Activated CD8-positive, alpha-beta memory T cell treated with anti-CD3 and anti-CD28 coated beads, Interleukin-2, amount 50 U/mL, for 4 hours (primary cell): ENCODE data around the gene RAB14.
"Not testable (repeated sequence)": the region's sequence is repeated elsewhere in the genome, so short reads cannot be mapped to it uniquely, and the experiment has no call there.

Experiments used
- DNase-seq: peaks from one replicate; pipeline ENCODE4 v3.0.0-alpha.2; 2020

The RAB14 gene

DNA sequence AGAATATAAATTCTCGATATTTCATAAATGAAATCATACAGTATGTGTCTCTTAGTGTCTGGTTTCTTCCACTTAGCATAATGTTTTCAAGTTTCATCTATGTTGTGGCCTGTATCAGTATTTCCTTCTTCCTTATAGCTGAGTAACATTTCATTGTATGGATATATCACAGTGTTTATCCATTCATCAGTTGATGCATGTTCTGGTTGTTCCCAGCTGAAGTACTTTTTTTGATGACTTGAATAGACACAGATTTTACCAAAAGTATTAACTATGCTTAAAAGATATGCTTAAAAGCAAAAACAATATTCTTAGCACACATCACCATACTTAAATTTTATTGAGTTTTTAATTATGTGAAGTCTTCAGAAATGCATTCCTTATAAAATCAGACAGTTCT is 12.7 kb downstream of the RAB14 start:
- DNase-seq, result no peak

GRCh38 chr9:121187636-121188305 is 13.9 kb downstream of the RAB14 start:
- no peak for DNase-seq

DNA sequence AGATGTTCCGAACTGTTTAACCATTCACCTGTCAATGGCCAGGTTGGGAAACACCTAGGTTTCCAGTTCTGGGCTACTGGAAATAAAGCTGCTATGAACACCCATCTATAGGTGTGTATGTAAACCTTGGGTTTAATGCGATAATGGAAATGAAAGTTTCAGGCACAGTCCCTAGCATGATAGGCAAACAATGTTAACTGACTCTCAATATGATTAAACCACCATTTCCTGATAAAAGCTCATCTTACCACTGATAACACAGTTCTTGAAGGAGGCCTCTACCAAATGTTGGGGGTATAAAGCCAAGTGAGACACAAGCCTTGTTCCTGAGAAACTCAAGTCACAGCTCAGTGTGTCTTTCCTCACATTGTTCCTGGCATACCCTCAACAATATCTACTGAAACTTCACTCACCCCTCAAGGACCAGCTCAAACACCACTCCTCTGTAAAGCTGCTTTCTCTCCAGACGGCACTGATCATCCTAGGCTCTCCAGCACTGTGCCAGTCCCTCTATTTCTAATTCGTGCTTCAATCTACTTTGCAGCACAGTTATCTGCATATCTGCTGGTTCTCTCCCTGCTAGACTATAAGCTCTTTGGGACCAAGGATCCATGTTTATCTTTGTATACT is 15.8 kb downstream of the RAB14 start:
- DNase-seq, result no peak

DNA sequence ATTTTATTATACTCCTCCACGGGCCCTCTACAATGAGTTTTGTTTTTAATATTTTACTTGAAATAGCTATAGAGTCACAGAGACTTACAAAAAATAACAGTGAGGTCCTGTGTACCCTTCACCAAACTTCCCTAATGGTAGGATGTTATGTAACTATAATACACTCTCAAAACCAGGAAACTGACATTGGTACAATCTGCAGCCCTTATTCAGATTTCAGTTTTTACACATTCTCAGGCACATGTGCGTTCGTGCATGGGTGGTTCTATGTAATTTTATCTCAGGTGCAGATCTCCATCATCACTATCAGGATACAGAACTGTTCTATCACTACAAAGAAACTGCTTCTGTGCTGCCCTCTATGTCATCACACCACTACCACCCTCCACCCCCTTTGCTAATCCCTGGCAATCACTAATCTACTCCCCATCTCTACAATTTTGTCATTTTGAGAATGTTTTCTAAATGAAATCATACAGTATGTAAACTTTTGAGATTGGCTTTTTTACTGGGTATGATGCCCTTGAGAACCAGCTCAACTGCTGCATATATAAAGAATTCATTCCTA is 16.4 kb downstream of the RAB14 start:
- no peak for DNase-seq

- no peak for DNase-seq
Measured at GRCh38 chr9:121184463-121184862, 17.2 kb downstream of the RAB14 start.

GRCh38 chr9:121183666-121184423 is 17.8 kb downstream of the RAB14 start:
- DNase-seq, result no peak

DNA sequence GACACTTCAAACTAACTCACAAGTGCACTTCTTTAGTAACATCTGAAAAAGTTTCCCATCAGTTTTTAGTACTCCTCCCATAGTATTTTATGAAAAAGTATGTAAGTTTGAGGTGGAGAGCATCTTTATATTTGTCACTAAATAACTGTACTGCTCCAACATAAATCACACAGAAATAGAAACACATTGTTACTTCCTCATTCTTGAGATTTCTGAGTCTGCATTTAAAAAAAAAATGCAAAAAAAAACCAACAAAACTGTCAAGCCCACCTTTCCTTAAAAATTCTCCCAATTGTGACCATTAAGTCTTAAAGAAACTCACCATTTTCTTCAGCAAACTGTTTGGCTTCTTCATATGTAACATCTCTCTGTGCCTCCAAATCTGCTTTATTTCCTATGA is 18.7 kb downstream of the RAB14 start:
- no peak for DNase-seq

GRCh38 chr9:121182101-121182836 is 19.4 kb downstream of the RAB14 start:
- no peak for DNase-seq

DNA sequence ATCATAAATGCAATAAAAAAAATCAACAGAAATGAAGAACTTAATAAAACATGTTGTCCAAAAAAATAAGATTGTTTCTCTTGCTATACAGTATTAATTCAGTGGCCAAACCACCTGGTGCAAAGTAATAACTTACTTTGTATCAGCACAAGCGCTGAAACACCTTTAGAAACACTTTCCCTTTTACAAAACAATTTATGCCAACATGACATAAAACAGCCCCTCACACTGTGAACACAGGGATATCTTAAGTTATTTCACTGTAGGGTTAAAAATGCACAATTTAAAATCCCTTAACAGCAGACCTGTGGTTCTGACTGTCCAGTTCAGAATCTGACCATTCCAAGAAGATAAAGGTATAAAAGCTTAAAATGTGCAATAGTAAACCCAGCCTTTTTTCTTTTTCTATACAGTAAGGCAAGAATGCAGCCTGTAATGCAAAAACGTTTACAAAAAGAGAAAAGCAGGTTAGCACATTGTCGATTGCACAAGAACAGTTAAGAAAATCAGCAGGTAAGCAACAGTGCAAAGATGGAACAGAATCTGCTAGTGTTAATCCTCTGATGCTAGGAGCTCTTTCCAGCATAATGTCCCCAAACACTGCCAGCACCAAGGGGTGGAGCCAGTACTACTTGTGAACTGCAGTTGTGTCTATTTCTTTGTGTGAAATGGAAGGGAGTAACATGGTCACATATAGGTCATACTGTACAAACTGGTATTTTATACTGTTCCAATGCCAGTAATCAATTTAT is 21.6 kb downstream of the RAB14 start:
- no peak for DNase-seq

- DNase-seq, result not testable (repeated sequence)
Measured at GRCh38 chr9:121179373-121179721, 22.3 kb downstream of the RAB14 start.

GRCh38 chr9:121178676-121179372 is 22.8 kb downstream of the RAB14 start:
- no peak for DNase-seq

DNA sequence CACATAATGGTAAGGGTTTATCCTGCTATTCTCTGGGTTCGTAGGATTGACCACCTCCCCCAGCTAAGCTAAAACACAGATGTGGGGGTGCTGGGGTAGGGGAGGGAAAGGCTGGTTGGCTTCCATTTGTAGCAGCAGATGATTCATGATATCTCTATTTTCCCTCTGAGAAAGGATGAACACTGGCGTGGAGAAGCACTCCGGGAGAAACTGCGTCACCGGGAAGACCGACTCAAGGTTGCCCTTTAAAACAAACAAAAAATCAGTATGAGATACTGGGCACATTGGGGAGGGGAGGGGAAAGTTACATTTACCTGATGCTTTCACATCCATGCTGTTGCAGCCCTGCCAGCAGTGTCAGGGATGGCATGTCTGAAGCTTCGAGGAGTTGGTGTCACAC is 28.2 kb downstream of the RAB14 start:
- DNase-seq, result no peak

- DNase-seq, result no peak
Measured at GRCh38 chr9:121172726-121173487, 28.8 kb downstream of the RAB14 start.

- no peak for DNase-seq
Measured at GRCh38 chr9:121171236-121171635, 30.4 kb downstream of the RAB14 start.

- no peak for DNase-seq
Measured at GRCh38 chr9:121169094-121169601, 32.5 kb downstream of the RAB14 start.

DNA sequence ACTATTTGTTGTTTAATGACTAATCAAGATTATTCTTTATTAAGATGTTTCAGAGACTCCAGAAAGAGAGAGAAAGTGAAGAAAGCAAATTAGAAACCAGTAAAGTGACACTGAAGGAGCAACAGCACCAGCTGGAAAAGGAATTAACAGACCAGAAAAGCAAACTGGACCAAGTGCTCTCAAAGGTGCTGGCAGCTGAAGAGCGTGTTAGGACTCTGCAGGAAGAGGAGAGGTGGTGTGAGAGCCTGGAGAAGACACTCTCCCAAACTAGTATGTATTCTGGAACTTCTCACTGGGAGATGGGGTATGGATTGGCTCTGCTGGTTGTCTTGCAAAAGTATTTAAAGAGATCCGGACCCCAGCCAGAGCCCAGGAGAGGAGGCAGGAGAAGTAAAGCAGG is 33.6 kb downstream of the RAB14 start:
- DNase-seq, result no peak

DNA sequence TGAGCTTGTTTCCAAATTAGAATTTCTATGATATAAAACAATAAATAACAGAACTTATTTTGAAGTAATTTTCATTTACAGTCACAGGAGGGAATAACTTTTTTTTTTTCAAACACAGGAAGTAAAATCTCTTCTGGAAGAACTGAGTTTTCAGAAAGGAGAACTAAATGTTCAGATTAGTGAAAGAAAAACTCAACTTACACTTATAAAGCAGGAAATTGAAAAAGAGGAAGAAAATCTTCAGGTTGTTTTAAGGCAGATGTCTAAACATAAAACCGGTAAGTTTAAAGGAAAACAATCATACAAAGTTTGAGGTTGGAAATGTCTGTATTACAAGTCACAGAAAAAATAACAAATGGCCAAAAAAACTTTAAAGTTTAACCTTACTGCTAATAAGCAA is 41.6 kb downstream of the RAB14 start:
- DNase-seq, result no peak

DNA sequence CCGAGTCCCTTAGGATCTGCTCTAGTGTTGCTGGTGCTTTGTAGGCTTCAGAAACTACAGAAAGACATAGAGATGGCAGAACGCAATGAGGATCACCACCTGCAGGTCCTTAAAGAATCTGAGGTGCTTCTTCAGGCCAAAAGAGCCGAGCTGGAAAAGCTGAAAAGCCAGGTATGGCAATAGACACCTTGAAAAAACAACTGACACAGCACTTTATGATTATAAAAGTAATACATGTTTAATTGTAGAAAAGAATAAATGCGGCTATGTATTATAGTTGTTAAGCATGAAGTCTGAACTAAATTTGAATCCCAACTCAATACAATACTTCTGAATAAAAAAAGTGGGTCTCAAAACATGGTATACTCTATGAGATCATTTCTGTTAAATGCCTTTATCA is 43.7 kb downstream of the RAB14 start:
- no peak for DNase-seq

DNA sequence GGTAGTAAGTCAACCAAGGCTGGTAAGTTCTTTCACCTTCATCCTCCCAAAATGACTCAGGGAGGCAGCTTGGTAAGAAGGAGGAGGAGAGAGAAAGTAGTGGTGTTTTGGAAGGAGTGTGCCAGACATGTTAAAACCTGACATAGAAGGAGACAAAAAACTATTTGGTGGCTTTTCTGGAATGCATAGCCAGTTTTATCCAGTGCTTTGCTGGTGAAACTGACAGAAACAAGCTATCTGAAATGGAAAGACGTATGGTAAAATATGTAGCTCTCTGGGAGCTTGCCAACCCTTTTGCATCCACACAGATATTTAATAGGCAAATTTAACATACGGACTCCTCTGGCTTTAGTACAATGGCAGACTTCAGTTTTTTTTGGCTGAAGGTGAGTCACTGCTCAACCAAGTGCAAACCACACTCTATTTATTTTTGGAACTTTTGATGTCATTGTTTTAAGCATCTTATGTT is 45.4 kb downstream of the RAB14 start:
- DNase-seq, result no peak

GRCh38 chr9:121154782-121155181 is 46.9 kb downstream of the RAB14 start:
- no peak for DNase-seq

- DNase-seq, result no peak
Measured at GRCh38 chr9:121153642-121154041, 48.0 kb downstream of the RAB14 start.
